ENCODE results near the gene KRTAP4-4.
"Not testable (repeated sequence)": the region's sequence is repeated elsewhere in the genome, so short reads cannot be mapped to it uniquely, and the experiment has no call there.

The KRTAP4-4 gene

DNA sequence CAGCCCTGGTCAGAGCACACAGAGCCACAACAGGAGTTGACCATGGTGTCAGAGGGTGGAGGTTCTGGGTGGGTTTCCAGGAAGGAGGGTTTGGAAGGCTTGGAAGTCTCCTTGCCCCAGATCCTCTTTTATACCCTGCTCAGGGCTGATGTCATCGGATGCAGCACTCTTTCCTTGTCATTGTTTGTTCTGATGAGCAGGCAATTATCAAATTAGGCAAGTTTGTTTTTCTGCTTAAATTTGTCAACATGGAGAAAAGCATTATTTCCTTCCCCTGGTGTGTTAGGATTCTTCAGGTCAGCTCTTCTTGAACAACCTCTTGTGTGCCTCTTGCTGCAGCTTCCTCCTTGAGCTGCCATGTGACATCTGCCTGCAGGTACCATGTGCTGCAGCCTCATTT, at the start of gene KRTAP4-4:
KRTAP4-4 (minus strand) TSS at position 101 of the 400 bp plus-strand sequence; CDS start at position 44, 57 bp downstream.
- no peak for DNase-seq (ENCODE audit: low spot score)

DNA sequence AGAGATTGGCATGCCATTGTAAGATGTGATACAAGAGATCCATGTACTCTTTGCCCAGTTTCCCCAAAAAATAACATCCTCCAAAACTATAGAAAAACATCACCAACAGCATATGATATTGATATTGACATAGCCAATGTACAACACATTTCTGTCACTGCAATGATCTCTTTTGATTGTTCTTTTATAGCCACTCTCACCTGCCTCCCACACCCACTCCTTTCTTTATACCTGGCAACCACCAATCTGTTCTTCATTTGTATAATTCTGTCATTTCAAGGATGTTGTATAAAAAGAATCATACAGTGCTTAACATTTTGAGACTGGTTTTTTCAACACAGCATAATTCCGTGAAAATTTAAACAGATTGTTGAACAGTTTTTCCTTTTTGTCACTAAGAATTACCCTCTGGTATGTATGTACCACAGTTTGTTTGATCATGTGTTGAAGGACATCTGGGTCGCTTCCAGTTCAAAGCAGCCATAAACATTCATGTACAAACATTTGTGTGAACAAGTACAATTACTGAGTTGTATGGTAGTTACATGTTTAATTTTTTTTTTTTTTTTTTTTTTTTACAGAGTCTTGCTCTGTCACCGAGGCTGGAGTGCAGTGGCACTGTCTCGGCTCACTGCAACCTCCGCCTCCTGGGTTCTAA, 39.0 kb upstream of the KRTAP4-4 start:
- no peak for DNase-seq (ENCODE audit: low spot score)

DNA sequence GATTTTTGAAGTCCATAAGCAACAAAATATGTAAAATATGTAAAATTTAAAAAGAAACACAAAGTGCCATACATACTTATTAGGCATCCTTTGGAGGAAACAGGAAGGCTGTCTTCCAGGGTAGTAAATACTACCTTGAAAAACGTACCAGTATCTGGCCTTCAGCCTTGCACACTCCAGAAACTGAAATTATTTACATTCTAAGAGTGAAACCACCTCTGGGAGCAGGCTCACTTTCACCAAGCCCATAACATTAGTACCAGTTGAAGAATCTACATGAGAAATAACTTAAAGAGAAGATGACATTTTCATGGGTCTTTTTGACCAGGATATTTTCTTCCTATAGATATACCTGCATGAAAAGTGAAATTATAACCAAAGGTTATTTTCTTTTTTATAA, 35.5 kb upstream of the KRTAP4-4 start:
- no peak for DNase-seq (ENCODE audit: low spot score)

DNA sequence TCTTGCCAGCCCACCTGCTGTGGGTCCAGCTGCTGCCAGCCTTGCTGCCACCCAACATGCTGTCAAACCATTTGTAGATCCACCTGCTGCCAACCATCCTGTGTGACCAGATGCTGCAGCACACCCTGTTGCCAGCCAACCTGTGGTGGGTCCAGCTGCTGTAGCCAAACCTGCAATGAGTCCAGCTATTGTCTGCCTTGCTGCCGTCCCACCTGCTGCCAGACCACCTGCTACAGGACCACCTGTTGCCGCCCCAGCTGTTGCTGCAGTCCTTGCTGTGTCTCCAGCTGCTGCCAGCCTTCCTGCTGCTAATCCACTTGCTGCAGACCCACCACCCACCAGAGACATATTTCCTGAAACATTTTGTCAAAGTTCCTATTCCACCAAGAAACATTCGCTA, 29.8 kb upstream of the KRTAP4-4 start:
- DNase-seq (ENCODE audit: low spot score): no peak

DNA sequence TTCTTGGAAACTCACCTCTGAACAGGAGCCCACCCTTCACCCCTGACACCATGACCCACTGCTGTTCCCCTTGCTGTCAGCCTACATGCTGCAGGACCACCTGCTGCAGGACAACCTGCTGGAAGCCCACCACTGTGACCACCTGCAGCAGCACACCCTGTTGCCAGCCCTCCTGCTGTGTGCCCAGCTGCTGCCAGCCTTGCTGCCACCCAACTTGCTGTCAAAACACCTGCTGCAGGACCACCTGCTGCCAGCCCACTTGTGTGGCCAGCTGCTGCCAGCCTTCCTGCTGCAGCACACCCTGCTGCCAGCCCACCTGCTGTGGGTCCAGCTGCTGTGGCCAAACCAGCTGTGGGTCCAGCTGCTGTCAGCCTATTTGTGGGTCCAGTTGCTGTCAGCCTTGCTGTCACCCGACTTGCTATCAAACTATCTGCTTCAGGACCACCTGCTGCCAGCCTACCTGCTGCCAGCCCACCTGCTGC, 29.3 kb upstream of the KRTAP4-4 start, which contains the start of gene KRTAP9-1:
KRTAP9-1 (plus strand) TSS at position 51 of the 482 bp plus-strand sequence; CDS start at position 51, 0 bp downstream.
- not testable (repeated sequence) for DNase-seq (ENCODE audit: low spot score)

DNA sequence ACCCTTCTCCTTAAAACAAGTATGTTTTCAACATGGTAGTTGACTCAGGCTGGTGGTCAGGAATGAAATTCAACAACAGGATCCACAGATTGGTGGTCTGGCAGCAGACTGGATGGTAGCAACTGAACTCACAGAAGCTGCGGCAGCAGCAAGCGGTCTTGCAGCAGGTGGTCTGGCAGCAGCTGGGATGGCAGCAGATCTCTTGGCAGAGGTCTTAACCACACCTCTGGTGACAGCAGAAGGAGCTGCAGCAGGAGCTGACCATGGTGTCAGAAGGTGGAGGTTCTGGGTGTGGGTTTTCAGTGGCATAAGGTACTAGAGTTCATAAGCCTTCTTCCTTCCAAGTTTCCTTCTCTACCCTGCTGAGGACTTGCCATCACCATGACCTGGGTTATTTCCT, 26.3 kb upstream of the KRTAP4-4 start:
- no peak for DNase-seq (ENCODE audit: low spot score)

DNA sequence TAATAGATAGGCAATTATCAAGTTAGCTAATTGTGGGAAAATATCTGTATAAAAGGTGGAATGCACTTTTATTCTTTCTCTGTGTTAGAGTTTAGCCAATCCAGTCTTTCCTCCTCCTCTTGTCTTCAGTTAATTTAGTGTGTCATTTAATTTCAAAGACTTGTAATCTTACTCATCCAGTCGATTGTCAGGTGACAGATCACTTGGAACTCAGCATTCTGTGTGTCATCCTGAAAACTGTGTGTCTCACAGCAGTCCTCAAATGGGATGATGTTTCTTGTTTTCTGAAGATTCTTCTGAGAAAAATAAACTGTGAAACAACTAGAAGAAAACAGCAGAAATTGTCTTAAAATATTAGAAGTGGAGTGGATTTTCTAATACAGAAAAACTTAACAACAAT, 24.5 kb upstream of the KRTAP4-4 start:
- no peak for DNase-seq (ENCODE audit: low spot score)

DNA sequence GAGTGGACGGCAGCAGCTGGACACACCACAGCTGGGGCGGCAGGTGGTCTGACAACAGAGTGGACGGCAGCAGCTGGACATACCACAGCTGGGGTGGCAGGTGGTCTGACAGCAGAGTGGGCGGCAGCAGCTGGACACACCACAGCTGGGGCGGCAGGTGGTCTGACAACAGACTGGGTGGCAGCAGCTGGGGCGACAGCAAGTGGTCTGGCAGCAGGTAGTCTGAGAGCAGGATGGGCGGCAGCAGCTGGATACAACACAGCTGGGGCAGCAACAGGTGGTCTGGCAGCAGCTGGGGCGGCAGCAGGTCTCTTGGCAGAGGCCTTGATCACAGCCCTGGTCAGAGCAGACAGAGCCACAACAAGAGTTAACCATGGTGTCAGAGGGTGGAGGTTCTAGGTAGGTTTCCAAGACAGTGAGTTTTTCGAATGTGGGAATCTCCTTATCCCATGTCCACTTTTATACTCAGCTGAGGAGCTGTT, 24.0 kb upstream of the KRTAP4-4 start, which contains the start of gene KRTAP4-1:
KRTAP4-1 (minus strand) TSS at position 432 of the 482 bp plus-strand sequence; CDS start at position 375, 57 bp downstream.
- no peak for DNase-seq (ENCODE audit: low spot score)

DNA sequence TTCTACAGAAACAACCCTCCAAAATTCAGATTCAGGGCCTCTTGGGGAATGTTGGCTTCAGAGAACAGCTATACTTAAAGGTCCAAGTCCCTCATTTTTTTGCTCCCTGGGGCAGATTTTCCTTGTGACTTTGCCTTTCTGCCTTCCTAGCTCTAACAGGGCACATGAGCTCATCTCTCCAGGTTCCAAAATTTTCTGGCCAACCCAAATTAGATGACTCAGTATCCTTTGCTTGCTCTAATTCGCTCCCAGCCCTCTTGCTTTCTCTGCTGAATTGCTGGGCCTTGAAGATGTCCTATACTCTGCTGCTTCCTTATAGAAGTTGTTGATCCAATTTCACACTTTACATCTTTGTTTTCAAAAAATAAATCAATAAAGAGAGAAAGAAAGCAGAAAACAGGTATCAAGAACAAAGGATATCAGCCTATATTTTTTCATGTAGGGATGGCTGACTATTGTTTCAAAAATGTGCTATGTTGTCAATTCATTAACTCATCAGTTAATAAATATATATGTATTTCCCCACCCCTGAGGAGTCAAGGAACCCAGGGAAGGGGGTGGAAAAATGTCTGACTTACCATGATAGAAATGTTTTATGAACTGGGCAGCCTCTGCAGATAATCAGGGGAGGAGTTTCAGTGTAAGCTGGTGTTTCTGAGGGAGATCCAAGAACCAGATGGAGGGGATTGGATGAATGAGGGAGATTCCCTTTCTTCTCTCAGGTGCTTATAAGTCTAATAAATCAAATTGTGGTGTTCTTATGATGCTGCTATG, 18.5 kb upstream of the KRTAP4-4 start:
- DNase-seq (ENCODE audit: low spot score): peak; percentile 76

DNA sequence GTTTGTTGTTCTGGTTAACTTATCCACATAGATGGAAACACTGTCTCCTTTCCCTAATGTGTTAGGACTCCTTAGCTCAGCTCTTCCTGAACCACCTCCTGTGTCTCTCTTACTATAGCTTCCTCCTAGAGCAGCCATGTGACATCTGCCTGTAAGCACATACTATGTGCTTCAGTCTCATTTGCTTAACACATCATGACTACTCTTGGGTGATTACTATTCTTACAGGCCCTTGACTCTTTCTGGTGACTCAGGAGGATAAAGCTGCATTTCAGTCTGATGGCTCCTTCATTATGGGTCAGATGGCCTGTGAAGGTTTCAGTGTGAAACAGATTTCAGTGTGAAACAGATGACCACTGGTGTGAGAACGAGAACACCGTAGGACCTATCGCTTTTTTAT, 17.8 kb upstream of the KRTAP4-4 start:
- DNase-seq (ENCODE audit: low spot score): peak; percentile 55

DNA sequence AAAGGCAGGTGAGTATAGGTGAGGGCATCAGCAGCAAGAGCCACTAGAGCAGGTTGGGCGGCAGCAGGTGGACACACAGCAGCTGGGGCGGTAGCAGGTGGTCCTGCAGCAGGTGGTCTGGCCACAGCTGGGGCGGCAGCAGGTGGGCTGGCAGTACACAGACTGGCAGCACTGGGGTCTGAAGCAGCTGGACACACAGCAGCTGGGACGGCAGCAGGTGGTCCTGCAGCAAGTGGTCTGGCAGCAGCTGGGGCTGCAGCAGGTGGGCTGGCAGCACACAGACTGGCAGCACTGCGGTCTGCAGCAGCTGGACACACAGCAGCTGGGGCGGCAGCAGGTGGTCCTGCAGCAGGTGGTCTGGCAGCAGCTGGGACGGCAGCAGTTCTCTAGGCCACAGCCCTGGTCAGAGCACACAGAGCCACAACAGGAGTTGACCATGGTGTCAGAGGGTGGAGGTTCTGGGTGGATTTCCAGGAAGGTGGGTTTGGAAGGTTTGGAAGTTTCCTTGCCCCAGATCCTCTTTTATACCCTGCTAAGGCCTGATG, 17.3 kb upstream of the KRTAP4-4 start, which contains the start of gene KRTAP4-2:
KRTAP4-2 (minus strand) TSS at position 495 of the 545 bp plus-strand sequence; CDS start at position 438, 57 bp downstream.
- no peak for DNase-seq (ENCODE audit: low spot score)

DNA sequence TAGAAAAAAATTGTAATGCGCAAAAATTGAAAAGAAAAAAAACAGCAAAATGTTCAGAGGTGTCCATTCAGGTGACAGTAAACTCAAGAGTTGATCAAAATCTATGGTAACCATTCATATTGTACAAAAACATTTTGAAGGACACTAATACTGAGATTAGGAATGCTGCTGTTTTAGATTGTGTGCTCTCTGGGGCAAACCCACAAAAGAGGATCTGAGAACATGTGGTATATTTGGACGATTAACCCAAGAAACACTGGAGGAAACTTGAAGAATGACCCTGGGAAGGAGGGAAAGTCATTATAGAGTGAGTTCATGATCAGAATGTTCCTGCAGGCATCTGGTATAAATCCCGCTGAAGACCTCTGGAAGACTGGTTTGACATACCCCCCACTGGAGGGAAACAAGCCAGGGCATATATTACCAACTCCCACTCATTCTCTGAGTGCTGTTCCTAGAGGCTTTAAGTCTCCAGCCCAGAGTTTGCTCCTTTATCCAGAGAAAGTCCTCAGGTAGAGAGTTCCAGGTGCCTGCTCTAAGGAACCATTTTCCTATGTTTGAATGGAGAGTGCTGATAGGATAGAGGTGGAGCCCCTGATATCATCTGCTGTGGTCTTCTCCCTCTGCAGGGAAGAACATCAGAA, 16.3 kb upstream of the KRTAP4-4 start:
- no peak for DNase-seq (ENCODE audit: low spot score)

DNA sequence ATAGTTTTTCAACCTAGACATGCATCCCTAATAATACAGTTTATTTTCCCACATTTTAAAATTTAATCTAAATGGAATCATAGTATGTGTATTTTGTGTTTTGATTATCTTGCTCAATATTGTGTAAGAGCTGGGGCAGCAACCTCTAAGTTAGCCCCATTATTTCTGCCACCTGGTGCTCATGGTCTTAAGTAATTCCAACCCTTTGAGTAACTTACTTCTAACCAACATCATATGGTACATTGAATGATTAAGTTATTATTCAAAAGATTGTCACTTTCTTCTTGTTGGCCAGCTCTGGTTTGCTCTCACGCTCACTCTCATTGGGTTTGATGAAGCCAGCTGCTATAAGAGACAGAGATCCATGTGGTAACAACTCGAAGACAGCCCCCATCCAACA, 11.3 kb upstream of the KRTAP4-4 start:
- no peak for DNase-seq (ENCODE audit: low spot score)

DNA sequence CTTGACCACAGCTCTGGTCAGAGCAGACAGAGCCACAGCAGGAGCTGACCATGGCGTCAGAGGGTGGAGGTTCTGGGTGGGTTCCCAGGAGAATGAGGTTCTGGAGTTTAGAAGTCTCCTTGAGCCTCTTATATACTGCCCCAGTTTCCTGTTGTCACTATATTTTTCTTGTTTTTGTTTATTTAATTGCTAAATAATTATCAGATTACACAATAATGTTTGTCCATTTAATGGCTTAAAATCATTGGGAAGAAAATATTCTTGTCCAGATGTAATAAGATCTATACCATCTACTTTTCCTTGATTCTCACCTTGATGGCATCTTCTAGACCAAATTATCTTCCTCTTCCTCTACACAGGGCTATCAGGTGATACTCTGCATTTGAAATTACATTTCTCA, 7.6 kb upstream of the KRTAP4-4 start, which contains the start of gene KRTAP4-3:
KRTAP4-3 (minus strand) TSS at position 101 of the 400 bp plus-strand sequence; CDS start at position 52, 49 bp downstream.
- no peak for DNase-seq (ENCODE audit: low spot score)

DNA sequence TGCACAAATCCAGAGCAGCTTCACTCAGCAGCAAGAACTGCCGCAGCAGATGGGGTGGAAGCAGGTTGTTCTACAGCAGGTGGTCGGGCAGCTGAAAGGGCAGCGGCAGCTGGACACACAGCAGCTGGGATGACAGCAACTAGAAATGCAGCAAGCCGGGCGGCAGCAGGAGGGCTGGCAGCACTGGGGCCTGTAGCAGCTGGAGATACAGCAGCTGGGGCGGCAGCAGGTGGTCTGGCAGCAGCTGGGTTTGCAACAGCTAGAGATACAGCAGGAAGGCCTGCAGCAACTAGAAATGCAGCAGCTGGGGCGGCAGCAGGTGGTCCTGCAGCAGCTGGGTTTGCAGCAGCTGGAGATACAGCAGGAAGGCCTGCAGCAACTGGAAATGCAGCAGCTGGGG, 7.0 kb upstream of the KRTAP4-4 start:
- no peak for DNase-seq (ENCODE audit: low spot score)

DNA sequence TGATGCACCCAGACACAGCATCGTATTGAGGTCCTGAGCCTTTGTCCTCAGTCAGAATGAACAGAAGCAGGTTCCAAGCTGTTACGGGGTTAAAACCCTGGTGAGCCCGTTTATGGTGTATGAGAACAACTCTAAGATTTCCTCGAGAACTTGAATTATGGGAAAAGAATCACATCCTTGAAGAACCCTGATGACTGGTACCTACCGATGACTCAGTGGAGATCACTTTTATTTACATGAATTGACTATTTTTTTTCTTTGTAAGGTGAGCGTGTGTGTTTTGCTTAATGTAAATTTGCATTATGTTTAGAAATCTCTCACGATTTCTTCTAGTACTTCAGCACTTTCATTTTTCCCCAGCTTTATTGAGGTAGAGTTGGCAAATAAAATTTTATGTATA, 3.3 kb upstream of the KRTAP4-4 start:
- DNase-seq (ENCODE audit: low spot score): no peak

DNA sequence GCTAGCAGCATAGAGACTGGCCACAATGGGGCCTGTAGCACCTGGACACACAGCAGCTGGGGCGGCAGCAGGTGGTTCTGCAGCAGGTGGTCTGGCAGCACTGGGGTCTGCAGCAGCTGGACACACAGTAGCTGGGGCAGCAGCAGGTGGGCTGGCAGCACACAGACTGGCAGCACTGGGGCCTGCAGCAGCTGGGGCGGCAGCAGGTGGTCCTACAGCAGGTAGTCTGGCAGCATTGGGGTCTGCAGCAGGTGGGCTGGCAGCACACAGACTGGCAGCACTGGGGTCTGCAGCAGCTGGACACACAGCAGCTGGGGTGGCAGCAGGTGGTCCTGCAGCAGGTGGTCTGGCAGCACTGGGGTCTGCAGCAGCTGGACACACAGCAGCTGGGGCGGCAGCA, 358 bp downstream of the KRTAP4-4 start:
- not testable (repeated sequence) for DNase-seq (ENCODE audit: low spot score)

DNA sequence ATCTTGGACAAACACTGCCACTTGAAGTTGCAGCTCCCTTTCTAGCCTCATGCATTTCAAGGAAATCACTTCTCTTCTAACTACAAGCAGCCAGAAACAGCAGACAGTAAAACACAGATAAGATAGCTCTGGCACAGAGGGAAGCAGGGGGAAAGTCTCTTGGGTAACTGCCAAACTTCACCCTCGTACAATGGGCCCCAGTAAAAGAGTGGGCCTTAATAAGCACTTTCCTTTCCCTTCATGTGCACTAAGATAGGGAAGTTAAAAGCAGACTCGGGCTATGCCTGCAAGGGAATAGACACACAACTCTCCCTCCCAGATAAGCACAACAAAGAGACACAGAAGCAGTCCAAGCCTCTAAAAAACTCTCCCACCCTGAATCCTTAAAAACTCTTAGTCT, 6.7 kb downstream of the KRTAP4-4 start:
- no peak for DNase-seq (ENCODE audit: low spot score)

DNA sequence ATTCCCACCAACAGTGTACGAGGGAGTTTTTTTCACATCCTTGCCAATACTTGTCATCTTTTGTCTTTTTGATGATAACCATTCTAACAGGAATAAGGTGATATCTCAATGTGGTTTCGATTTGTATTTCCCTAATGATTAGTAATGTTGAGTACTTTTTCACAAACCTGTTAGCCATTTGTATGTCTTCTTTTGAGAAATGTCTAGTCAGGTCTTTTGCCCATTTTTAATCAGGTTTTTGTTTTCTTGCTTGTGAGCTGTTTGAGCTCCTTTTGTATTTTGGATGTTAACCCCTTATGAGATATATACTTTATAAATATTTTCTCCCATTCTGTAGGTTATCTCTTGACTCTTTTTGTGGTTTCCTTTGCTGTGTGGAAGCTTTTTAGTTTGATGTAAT, 9.0 kb downstream of the KRTAP4-4 start:
- no peak for DNase-seq (ENCODE audit: low spot score)

DNA sequence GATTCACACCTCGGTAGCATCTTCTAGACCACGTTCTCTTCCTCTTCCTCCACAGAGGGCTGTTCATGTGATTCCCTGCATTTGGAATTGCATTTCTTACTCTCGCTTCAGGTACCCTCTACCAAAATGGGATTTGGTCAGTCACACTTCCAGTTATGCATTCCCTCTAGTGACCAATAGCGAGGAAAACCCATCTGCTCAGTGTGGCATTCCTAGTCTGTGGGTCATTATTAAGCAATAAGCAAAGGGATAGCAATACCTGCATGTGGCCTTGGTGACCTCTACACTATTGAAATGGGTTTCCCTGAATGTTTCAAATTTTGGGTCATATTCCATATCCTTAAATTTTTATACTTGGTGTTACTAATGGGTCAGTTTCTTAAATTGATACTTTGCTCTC, 10.5 kb downstream of the KRTAP4-4 start:
- no peak for DNase-seq (ENCODE audit: low spot score)

DNA sequence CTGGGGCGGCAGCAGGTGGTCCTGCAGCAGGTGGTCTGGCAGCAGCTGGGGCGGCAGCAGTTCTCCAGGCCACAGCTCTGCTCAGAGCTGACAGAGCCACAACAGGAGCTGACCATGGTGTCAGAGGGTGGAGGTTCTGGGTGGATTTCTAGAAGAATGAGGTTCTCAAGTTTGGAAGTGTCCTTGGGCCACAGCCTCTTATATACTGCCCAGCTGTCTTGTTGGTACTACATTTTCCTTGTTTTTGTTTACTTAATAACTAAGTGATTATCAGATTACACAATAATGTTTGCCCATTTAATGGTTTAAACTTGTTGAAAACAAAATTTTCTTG, 10.9 kb downstream of the KRTAP4-4 start, which contains the start of gene KRTAP4-5:
KRTAP4-5 (minus strand) TSS at position 174 of the 334 bp plus-strand sequence; CDS start at position 116, 58 bp downstream.
- DNase-seq (ENCODE audit: low spot score): no peak
